IMR-90 (cell line): ENCODE results near the gene FGF4. TPM values are rescaled to one million over a fixed set of nuclear protein-coding genes. Genes with fewer than 3 reads are reported as not detected.

ENCODE experiments used
- ATAC-seq: fragments of 200-7000 bp; cut with Tn5 transposase; 2 replicates; pipeline ENCODE4 v1.9.1; 2020; ENCODE audit warnings: low read depth, mild to moderate bottlenecking, moderate library complexity
- BruUV-seq: library from RNA; stranded (reverse); fragments of 400-500 nt; replicated peaks from 2 replicates; lab custom pipeline; 2021; lab: Mats Ljungman, UMichigan
- CTCF ChIA-PET: fragments of 300-600 bp; formaldehyde crosslinking; extraction: SDS; loops from one replicate; lab custom pipeline; 2021; ENCODE audit warnings: antibody characterized with exemption; lab: Yijun Ruan, JAX
- POLR2A ChIA-PET: fragments of 300-600 bp; sonication (Branson Sonifier 250); formaldehyde crosslinking; loops from one replicate; lab custom pipeline; 2022; ENCODE audit warnings: antibody characterized with exemption; ENCODE audit not compliant: unreplicated experiment; lab: Charles Lee
- DNase-seq: peaks from one replicate; pipeline ENCODE4 v3.0.0; 2013
- H2AFZ ChIP-seq: replicated peaks from 2 replicates; pipeline ENCODE3; 2013; ENCODE audit warnings: low read length, mild to moderate bottlenecking; ENCODE audit not compliant: poor library complexity
- H2AK5ac ChIP-seq: 2 replicates; pipeline ENCODE4 v1.6.1; 2013; ENCODE audit warnings: low read depth, low read length, inconsistent platforms
- H2AK9ac ChIP-seq: replicated peaks from 2 replicates; pipeline ENCODE3; 2013; ENCODE audit warnings: mild to moderate bottlenecking, low read depth, low read length, moderate library complexity; ENCODE audit not compliant: poor library complexity
- H2BK120ac ChIP-seq: 2 replicates; pipeline ENCODE4 v1.6.1; 2013; ENCODE audit warnings: low read depth, low read length, inconsistent platforms
- H2BK15ac ChIP-seq: 3 replicates; pipeline ENCODE4 v1.6.1; 2013; ENCODE audit warnings: low read depth, low read length, inconsistent platforms
- H2BK20ac ChIP-seq: 2 replicates; pipeline ENCODE4 v1.6.1; 2013; ENCODE audit warnings: low read depth, mild to moderate bottlenecking, inconsistent platforms, low read length, moderate library complexity
- H2BK5ac ChIP-seq: 2 replicates; pipeline ENCODE4 v1.6.1; 2013; ENCODE audit warnings: mild to moderate bottlenecking, low read depth, low read length, inconsistent platforms; ENCODE audit not compliant: poor library complexity, severe bottlenecking
- H3K14ac ChIP-seq: replicated peaks from 2 replicates; pipeline ENCODE4 v1.6.1; 2013; ENCODE audit warnings: low read depth, low read length, inconsistent platforms
- H3K18ac ChIP-seq: 2 replicates; pipeline ENCODE4 v1.6.1; 2013; ENCODE audit warnings: low read depth, low read length, control low read depth
- H3K23ac ChIP-seq: 2 replicates; pipeline ENCODE4 v1.6.1; 2013; ENCODE audit warnings: low read depth, low read length, inconsistent platforms
- H3K27ac ChIP-seq: 2 replicates; pipeline ENCODE4 v1.5.1; 2013; ENCODE audit warnings: mild to moderate bottlenecking, control low read depth, low read length; ENCODE audit not compliant: insufficient read depth
- H3K27me3 ChIP-seq: 2 replicates; pipeline ENCODE4 v1.6.1; 2013; ENCODE audit warnings: low read length; ENCODE audit not compliant: control insufficient read depth, insufficient read depth
- H3K36me3 ChIP-seq: 2 replicates; pipeline ENCODE4 v1.6.1; 2013; ENCODE audit warnings: low read length, mixed read lengths; ENCODE audit not compliant: control insufficient read depth, insufficient read depth
- H3K4ac ChIP-seq: 2 replicates; pipeline ENCODE4 v1.6.1; 2013; ENCODE audit warnings: low read depth, low read length, inconsistent platforms
- H3K4me1 ChIP-seq: 2 replicates; pipeline ENCODE4 v1.6.1; 2013; ENCODE audit warnings: low read length, mixed read lengths; ENCODE audit not compliant: control insufficient read depth, insufficient read depth
- H3K4me2 ChIP-seq: 2 replicates; pipeline ENCODE4 v1.6.1; 2013; ENCODE audit warnings: low read depth, mild to moderate bottlenecking, control low read depth, low read length, moderate library complexity
- H3K4me3 ChIP-seq: 2 replicates; pipeline ENCODE4 v1.5.1; 2013; ENCODE audit warnings: low read depth, mild to moderate bottlenecking, control low read depth, low read length, moderate library complexity; ENCODE audit not compliant: insufficient read depth
- H3K56ac ChIP-seq: 2 replicates; pipeline ENCODE4 v1.6.1; 2013; ENCODE audit warnings: low read length, inconsistent platforms; ENCODE audit not compliant: insufficient read depth; ENCODE audit errors: extremely low read depth
- H3K79me1 ChIP-seq, 2 experiments: 2 replicates each; pipeline ENCODE4 v1.6.1; 2013; ENCODE audit warnings: low read length in 2 of 2, inconsistent platforms in 1 of 2, low read depth in 1 of 2
- H3K9ac ChIP-seq: 2 replicates; pipeline ENCODE4 v1.6.1; 2013; ENCODE audit warnings: low read depth, low read length, control low read depth
- H3K9me1 ChIP-seq: 2 replicates; pipeline ENCODE4 v1.6.1; 2013; ENCODE audit warnings: low read length, inconsistent platforms; ENCODE audit not compliant: insufficient read depth
- H3K9me3 ChIP-seq: 2 replicates; pipeline ENCODE4 v1.6.1; 2013; ENCODE audit warnings: low read length; ENCODE audit not compliant: control insufficient read depth, insufficient read depth
- H4K20me1 ChIP-seq: 2 replicates; pipeline ENCODE4 v1.6.1; 2013; ENCODE audit warnings: low read length, inconsistent platforms; ENCODE audit not compliant: insufficient read depth
- H4K5ac ChIP-seq: 2 replicates; pipeline ENCODE4 v1.6.1; 2013; ENCODE audit warnings: mild to moderate bottlenecking, low read depth, low read length, control low read depth
- H4K8ac ChIP-seq, 2 experiments: 2 replicates each; pipeline ENCODE4 v1.6.1; 2013; ENCODE audit warnings: low read depth in 2 of 2, low read length in 2 of 2, control low read depth in 1 of 2, inconsistent platforms in 1 of 2
- H4K91ac ChIP-seq: 2 replicates; pipeline ENCODE4 v1.6.1; 2013; ENCODE audit warnings: low read depth, low read length, inconsistent platforms; ENCODE audit not compliant: insufficient read depth
- CEBPB ChIP-seq: IDR thresholded peaks from 2 replicates; pipeline ENCODE4 v1.6.1; 2012; ENCODE audit warnings: low read depth, low read length, improper control_type of control experiment
- MAZ ChIP-seq: IDR thresholded peaks from 2 replicates; pipeline ENCODE4 v1.6.1; 2012; ENCODE audit warnings: low read depth, mild to moderate bottlenecking, low read length, improper control_type of control experiment, moderate library complexity, borderline replicate concordance
- MXI1 ChIP-seq: IDR thresholded peaks from 2 replicates; pipeline ENCODE4 v1.6.1; 2012; ENCODE audit warnings: low read depth, mild to moderate bottlenecking, low read length, moderate library complexity, borderline replicate concordance
- NFE2L2 ChIP-seq: fragments of 150-350 bp; IDR thresholded peaks from 2 replicates; pipeline ENCODE4 v1.6.1; 2016; ENCODE audit warnings: low read depth, mild to moderate bottlenecking, low read length
- RAD21 ChIP-seq: IDR thresholded peaks from 2 replicates; pipeline ENCODE4 v1.6.1; 2012; ENCODE audit warnings: low read length, improper control_type of control experiment
- RCOR1 ChIP-seq: IDR thresholded peaks from 2 replicates; pipeline ENCODE4 v1.6.1; 2012; ENCODE audit warnings: mild to moderate bottlenecking, low read length, improper control_type of control experiment; ENCODE audit not compliant: insufficient replicate concordance
- SMC3 ChIP-seq: fragments of 150-350 bp; IDR thresholded peaks from 2 replicates; pipeline ENCODE4 v1.6.1; 2016; ENCODE audit warnings: low read depth, mild to moderate bottlenecking, antibody characterized with exemption, low read length, moderate library complexity
- dilution Hi-C: fragments of 300-500 bp; cut with HindIII; formaldehyde crosslinking; loops from one replicate; pipeline ENCODE4 v1.14.3; 2018; ENCODE audit warnings: low sequenced_read_pairs; ENCODE audit not compliant: unreplicated experiment
- in situ Hi-C: fragments of 300-500 bp; cut with MboI; formaldehyde crosslinking; loops from 3 replicates; pipeline ENCODE4 v1.14.3; 2019; ENCODE audit warnings: low sequenced_read_pairs, inconsistent platforms, mixed read lengths
- intact Hi-C: fragments of 100-400 bp; cut with micrococcal nuclease; formaldehyde crosslinking; loops from 2 replicates; pipeline ENCODE4 v1.10.0; 2022
- polyA plus RNA-seq, 3 experiments: library from polyadenylated mRNA; depleted of rRNA; stranded (reverse); fragments of >200 nt; gene quantifications; 2 replicates each; pipeline ENCODE4 v1.2.3, GENCODE V29; 2012; ENCODE audit warnings: low replicate concordance in 1 of 3
- total RNA-seq: library from RNA; depleted of rRNA; stranded (reverse); fragments of >200 nt; gene quantifications from 2 replicates; pipeline ENCODE4 v1.2.3, GENCODE V29; 2012

Gene FGF4
- total and polyA plus RNA-seq, 2 of the 4 experiments (the other 2 are of a cell fraction), result not detected

GRCh38 chr11:69803604-69804218 is 28.6 kb upstream of the FGF4 start:
- Histone ChIP-seq H4K5ac (no peak overlapping the region), H2AFZ (no peak overlapping the region), H3K18ac (no peak overlapping the region), H3K4me3 (no peak overlapping the region), H2BK120ac (no peak overlapping the region), H3K9me3 (peaks cover 5% of the 10 kb centered on the region; the same call in 1 of the 2 replicates), H3K9ac (no peak overlapping the region), H3K36me3 (no peaks in the 10 kb centered on the region), H3K79me1 (no peaks in the 10 kb centered on the region), H3K14ac (no peak overlapping the region), H3K4me1 (no peaks in the 10 kb centered on the region), H3K56ac (no peak overlapping the region), H2BK20ac (no peak overlapping the region), H4K20me1 (no peaks in the 10 kb centered on the region), H2BK5ac (peak overlapping the region; percentile 29), H3K27me3 (peaks cover 31% of the 10 kb centered on the region), H4K8ac (no peak overlapping the region), H2AK9ac (no peak overlapping the region), H2BK15ac (no peak overlapping the region), H3K27ac (no peak overlapping the region), H3K4ac (no peak overlapping the region), H3K9me1 (no peaks in the 10 kb centered on the region), H3K23ac (no peak overlapping the region), H4K91ac (no peak overlapping the region), H3K4me2 (no peak overlapping the region), H2AK5ac (no peak overlapping the region)
- ATAC-seq, result no peak
- ChIA-PET CTCF (no interaction called here), POLR2A (no interaction called here)
- no peak for DNase-seq
- dilution Hi-C loops, result no loop called here
- in situ Hi-C loops, result loop anchor here (10.0 kb wide), 1 partner anchor 99 kb away; the partner anchor contains the start of gene FGF19
- intact Hi-C loops, result no loop called here
- BruUV-seq, result no TSS peak
- no peak for TF ChIP-seq SMC3
- TF ChIP-seq NFE2L2, result no peak
- TF ChIP-seq MXI1, result no peak
- TF ChIP-seq RCOR1, result no peak
- no peak for TF ChIP-seq RAD21
- no peak for TF ChIP-seq CEBPB
- no peak for TF ChIP-seq MAZ
